MV-4-11 (cell line): ENCODE results near the gene MACO1.
"Not testable (repeated sequence)": the region's sequence is repeated elsewhere in the genome, so short reads cannot be mapped to it uniquely, and the experiment has no call there.

Source experiments
- DNase-seq: peaks from one replicate; lab custom pipeline; 2025; lab: John Stamatoyannopoulos, UW

Gene MACO1

DNA sequence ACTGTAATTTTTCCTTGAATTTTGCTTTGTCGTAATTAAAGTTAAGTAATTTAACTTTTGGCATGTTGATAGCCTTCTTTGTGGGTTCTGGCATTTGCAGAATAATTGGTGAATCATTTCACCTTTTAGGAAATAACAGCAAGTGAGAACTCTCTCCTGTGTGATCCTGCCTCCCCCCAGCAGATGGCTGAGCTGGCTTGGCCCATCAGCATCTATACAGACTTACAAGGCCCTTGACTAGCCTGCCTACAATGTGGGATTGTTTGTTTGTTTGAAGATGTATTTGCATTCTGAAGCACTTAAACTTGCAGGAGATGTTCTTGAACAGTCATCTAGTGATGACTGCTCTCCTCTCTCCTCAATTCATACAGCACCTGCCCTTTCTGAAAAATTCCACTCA lies 55.9 kb downstream of the MACO1 start:
- no peak for DNase-seq

DNA sequence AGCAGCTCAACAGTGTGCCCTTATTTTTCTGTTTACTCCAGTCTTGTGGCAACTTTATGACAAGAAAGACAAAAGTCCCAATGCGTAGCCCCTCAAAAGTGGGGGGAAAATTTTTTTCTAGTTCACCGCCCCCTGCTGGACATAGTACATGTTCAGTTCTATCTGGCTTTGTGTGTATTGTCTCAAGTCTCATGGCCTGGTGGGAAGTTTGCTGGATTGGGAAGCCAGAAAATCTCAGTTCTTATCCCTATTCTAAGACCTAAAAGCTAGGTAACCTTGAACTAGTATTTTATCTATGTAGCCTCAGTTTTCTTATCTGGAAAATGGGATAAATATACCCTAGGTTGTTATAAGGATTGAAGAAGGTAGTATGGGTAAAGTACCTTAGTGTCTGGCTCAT lies 56.9 kb downstream of the MACO1 start:
- DNase-seq = peak; percentile 20

DNA sequence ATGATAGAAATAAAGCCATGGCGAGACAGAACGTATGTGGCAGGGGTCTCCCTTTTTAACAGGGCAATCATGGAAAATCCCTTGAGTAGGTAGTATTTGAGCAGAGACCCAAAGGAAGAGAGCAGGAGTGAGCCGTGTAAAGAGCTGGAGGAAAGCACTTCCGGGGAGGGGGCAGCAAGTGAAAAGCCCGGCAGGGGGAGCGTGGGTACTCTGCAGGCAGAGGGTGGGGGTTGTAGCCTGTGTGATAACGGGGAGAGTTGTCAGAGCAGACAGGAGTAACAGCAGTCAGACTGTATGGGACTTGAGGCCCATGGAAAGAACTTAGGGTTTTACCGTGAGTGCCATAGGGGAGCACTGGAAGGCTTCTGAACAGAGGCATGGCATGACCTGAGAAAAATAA lies 61.6 kb downstream of the MACO1 start:
- DNase-seq = no peak

DNA sequence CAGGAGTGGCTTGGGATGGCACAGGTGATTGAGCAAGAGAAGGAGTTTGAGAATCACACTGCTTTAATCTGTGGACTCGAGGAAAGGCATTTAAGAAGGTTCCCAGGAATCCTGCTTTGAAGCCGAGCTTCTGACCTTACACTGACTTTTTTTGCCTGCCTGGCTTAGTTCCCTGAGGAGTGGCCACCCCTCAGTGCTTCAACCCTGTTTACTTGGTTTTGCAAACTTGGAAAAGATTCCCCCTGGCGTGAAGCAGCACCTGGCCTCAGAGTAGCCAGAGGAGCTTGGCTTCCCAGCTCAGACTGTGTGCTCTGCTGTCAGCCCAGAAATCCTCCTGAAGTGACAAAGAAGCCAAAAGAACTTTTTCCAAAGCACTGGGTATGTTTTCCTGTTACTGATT lies 64.3 kb downstream of the MACO1 start:
- no peak for DNase-seq

DNA sequence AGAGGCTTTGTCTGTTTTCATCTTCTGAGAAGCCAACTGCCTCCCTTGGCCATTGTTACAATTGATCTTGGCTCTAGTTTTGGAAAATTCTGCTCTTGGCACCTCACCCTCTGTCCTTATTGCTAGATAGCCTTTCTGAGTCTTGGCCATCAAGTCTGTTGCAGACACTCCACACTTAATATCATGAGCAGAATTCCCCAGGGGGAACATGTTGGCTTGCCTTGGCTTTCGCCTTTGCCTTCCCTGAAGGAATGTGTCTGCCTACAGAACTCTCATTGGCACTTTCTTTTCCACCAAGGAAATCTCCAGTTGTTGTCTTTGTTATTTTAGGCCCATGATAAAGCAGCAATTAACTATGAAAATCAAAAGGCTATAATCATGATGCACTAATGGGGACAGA lies 70.0 kb downstream of the MACO1 start:
- no peak for DNase-seq

DNA sequence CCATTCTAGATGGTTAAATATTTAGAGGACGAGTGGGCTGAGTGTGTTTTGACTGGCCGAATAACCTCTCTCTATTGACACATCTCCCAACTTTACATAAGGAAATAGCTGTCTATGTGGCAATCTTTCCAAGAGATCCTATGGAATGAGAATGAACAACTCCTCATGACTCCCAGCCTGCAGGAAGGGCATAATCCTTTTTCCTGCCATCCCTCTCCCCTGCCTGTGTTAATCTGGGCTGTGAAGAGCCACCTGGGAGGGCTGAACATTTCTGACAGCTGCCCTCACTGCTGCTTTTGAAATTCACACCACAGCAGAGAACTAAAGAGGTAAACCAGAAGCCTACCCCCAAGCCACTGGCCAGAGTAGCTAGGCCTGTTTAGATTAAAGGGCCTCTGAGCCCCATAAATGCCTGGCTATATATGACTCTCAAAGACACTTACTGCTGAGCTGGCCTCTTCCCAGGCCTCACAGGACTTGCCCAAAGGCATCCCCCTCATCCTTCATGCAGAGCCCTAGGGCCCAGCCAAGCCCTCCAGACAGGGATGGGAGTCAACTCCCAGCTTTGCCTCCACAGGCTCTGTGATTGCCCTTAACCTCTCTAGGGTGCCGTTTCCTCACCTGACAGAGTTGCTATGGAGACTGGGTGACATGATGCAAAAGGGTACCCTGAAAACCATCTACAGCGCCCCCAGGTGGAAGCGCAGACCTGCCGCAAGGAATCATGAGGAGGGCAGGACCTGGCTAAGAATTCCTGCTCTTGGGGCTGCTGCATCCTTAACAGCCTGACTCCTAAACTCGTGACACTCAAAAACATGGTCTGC lies 70.8 kb downstream of the MACO1 start:
- no peak for DNase-seq

DNA sequence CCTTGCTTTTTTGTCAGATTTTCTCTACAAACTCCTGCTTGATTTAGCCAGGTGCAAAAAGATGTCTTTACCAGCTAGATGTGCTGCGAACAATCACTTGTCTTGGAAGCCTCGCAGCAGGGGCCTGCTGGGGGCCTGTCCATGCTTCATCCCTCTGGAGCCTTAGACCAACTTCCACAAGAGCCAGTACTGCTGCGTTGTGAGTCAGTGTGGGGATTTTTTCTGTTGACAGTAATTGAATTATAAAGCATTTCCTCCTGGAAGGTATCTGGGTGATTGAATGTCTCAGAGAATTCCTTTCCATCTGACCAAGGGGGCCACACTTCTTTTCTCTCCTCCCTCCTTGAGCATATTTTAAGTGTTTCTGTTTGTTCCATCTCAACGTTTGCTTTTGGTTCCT lies 72.3 kb downstream of the MACO1 start:
- no peak for DNase-seq

DNA sequence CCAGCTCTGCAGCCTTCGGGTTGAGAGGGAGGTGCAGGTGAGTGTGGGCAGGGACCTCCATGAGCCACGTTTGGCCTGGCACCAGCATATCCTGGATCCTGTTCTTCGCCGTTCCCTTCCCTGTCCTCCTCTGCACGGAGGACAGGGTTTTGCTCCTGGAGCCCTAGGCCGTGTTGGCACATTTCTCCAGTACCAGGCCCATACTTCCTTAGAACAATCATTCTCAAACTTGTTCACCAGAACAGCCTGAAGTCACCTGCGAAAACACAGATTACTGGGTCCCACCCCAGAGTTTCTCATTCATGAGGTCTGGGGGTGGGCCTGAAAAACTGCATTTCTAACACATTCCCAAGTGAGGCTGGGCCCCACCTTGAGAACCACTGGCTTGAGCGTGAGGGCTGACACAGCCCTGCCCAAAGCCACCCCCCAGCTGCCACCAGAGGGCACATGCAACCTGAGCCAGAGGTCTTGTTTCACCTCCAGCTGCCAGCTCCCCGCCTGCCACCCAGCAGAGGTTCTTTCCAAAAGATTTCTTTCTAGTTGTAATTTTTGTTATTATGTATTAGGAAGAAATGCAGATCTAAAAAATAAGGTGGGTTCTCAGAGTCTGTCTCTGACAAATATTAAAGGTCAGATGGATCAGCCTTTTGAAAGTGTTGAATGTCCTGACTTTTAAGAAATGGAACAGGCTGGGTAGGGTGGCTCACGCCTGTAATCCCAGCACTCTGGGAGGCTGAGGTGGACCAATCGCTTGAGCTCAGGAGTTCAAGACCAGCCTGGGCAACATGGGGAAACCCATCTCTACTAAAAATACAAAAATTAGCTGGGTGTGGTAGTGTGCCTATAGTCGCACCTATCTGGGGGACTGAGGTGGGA lies 73.1 kb downstream of the MACO1 start:
- DNase-seq = peak; percentile 25

DNA sequence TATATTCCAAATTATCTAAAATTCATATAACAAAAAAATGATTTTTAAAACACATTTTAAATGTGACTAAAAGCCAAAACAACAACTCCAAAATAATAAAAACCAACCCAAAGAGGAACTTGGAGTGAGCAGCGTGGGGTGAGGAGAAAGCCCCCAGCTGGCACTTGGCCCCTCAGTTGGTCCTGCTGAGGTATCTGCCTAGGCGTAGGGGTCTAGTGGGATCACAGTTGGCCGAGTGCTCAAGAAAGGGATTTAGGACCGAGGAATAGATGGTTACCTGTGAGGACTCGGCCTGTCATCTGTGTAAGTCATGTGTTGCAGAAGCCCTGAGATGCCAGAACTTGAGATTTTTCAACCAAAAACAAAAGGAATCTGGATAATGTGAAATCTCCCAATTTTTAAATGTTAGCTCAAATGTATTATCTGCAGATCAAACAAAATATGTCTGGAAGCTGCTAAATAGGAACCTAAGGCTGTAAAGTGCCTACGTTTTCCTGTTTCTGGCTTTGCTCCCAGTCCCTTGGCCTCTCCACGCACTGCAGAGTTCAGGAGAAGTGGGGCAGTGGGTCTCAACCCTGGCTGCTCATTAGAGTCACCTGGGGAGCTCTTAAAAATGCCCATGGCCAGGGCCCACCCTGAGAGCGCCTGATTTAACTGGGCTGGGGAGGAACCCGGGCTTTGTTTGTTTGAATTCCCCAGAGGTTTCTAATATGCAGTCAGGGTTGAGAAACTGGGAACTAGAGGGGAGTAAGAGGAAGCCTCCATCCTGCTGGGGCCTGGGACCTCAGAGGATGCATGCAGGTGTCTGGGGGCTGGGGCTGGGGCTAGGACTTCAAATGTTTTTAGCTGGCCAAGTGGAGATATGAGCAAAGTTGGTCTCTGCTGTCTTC lies 74.3 kb downstream of the MACO1 start:
- peak; percentile 38 for DNase-seq

DNA sequence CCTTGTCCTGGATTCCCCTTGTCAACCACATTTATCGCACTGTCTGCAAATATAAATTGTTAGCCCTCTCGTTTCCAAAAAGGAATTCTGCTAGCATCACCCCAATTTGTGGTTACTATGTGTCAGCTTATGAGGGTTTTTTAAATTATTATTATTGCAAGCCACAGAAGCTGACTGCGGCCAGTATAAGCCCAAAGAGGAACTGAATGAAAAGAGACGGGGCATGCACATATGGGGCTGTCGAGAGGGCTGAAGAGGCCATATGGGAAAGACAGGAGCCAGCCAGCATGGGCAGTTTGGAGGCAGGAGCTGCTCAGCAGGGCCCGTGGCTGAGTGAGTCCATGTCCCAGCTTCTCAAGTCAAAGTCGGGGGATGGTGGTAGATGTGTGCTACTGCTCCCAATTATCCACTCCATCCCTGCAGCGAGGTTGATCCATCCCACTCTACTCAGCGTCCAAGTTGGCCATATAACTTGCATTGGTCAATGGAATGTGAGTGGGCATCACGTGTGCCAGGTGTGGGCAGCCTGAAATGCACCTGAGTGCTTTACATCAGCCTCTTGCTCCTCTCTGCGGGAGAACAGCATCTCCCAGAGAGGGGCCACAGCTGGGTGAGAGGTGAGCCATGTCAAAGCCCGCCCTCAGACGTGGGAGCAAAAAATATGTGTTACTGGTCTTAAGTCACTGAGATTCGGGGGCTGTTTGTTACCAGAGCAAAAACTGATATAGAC lies 75.1 kb downstream of the MACO1 start:
- peak; percentile 73 for DNase-seq

DNA sequence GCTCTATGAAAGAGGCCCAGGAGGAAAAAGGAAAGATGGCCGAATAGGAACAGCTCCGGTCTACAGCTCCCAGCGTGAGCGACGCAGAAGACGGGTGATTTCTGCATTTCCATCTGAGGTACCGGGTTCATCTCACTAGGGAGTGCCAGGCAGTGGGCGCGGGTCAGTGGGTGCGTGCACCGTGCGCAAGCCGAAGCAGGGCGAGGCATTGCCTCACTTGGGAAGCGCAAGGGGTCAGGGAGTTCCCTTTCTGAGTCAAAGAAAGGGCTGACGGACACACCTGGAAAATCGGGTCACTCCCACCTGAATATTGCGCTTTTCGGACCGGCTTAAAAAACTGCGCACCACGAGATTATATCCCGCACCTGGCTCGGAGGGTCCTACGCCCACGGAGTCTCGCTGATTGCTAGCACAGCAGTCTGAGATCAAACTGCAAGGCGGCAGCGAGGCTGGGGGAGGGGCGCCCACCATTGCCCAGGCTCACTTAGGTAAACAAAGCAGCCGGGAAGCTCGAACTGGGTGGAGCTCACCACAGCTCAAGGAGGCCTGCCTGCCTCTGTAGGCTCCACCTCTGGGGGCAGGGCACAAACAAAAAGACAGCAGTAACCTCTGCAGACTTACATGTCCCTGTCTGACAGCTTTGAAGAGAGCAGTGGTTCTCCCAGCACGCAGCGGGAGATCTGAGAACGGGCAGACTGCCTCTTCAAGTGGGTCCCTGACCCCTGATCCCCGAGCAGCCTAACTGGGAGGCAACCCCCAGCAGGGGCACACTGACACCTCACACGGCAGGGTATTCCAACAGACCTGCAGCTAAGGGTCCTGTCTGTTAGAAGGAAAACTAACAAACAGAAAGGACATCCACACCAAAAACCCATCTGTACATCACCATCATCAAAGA lies 76.1 kb downstream of the MACO1 start:
- DNase-seq = not testable (repeated sequence)

DNA sequence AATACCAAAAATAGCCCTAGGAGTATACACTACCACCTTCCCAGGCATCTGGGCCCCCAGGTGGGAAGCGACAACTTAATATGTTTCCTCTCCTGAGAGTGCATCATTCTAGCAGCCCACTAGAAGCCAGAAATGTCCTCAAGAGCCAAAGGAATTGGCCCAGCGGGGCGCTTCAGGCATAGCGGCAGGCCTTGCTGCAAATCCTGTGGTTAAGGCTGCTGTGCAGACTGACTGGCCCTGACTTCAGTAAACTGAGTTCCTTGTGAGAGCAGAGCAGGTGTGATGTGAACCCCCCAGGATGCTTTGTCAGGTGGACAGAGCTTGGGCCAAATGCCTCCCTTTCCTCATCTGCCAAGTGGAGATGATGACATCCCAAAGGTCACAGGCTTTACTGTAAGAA lies 83.0 kb downstream of the MACO1 start:
- no peak for DNase-seq

DNA sequence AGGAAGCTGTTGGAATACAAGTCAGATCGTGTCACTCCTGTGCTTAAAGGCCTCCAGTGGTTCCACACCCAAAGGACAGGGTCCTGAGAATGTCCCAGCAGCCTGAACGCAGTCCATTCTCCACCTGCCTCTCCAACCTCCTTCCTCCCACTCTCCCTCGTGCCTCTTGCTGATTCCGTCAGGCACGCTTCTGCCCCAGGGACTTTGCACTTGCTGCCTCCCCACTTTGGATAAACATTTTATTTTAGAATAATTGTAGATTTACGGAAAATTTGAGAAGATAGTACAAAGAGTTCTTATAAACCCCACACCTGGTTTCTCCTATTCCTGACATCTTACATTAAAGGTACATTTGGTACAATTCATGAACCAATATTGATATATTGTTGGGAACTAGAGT lies 84.3 kb downstream of the MACO1 start:
- DNase-seq = no peak

DNA sequence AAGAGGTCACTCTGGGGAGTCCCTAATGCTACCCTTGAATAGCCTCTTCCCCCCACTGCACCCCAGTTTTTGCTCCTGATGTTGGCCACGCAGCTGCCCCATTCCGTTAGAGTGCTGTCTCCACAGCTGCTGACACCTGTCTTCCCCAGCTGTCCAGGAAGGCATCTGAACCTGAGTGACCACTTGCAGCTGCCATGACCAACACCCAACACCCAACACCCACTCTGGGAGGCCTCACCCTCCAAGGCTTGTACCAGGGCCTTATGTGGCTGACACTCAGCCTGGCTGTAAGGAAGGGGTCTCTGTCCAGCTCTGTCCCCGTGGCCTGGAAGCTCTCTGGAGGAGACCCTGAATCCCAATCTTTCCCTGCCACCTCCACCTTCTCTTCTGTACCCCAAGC lies 86.0 kb downstream of the MACO1 start:
- DNase-seq = no peak

DNA sequence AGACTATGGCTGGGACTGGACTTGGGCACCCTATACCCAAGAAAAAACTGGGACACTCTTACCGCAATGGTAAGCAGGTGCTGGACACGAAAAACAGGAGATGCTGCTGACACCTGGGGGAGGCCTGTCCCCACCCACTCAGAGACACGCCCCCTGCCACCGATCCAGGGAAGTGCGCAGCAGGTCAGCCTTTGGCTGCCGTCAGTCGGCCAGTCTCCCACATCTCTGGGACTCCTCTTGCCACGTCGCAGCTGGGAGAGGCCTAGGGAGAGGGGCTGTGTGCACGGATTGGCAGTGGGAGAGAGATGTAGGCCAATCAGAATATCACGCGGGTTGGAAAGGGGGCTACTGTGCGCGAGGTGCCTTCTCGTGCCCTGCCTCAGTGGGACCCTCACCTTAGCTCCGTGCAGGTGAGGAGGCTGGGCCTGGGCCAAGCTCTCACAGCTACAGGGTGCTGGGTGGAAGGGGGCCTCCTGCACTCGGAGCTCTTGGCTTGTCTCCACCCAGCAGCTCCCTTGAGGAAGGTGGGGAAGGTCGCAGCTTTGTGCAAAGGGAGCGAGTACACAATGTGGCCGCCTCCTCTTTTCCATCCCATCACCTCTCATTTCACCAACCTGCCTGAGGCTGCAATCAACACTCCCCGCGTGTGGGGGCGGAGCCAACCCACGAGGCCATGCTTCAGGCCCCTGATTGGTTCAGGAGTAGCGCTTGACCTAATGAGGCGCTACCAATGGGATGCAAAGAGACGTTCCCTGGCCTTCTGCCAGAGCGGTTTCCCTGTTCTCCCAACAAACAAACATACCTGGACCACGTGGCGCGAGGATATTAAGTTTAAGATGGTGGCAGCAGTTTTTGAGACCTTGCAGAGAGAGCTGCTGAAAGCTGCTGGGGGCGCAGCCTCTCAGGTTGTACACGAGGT lies 87.0 kb downstream of the MACO1 start:
- DNase-seq = no peak

DNA sequence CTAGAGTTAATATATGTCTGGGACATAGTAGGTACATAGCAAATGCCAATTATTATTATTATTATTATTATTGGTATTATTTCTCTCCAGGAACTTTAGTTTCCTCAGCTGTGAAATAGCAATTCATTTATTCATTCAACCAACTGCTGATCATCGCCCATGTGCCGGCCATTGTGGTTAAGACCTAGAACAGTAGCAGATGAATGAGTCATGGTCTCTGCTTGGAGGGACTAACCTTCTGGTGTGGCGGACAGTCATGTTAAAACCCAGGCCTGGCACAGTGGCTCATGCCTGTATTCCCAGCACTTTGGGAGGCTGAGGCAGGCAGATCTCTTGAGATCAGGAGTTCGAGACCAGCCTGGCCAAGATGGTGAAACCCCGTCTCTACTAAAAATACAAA lies 88.9 kb downstream of the MACO1 start:
- peak; percentile 72 for DNase-seq

DNA sequence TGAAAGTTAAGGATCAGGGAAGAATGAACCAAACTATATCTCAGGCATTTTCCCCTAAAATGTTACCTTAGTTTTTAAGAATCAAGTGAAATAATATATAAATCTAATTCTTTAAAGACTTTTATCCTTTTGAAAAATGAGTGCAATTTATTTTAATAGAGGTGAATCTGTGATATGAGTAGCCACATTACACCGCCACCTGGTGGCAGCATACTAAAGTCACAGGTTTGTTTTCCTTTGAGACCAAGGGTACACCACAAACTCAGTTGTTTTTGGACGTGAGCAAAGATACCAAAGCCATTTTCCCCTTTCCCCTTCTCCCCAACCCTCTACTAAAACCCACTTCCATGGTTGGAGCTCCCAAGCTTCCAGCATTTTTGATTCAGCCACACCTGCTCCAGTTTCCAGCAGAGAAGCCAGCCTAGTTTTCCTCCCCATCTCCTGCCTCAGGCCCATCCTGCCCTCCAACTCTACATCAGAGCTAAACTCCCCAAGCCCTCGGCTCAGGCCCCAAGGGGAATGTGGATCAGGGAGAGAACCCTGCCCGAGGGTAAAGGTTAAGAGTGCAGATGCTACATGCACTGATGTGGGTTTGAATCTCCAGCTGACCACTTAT lies 89.9 kb downstream of the MACO1 start:
- peak; percentile 42 for DNase-seq

DNA sequence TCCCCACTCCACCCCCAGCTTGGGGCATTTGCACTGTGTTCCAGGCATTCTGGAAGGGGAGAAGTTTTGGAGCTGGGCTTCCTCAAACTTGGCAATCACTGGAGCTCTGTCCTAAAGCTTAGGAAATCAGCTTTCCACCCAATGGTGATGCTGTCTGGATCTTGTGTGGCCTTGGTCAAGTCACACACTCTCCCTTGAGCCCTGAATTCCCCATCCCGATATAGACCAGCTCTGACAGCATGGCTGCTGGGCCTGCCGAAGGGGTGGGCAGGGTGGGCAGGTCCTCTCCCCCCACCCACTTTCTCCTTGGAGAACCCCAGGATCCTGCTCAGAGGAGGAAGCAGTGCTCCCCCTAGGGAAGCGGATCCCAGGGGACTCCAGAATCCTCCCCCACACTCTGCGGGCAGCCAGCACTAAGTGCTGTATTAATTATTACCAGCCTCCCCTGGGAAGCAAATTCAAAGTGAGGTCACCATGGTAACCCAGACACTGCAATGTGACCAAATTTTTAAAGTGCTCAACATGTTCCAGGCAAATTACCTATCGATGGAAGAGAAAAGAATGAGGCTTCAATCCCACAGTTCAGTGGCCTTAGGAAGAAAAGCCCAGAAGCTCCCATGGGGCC lies 91.4 kb downstream of the MACO1 start:
- no peak for DNase-seq

DNA sequence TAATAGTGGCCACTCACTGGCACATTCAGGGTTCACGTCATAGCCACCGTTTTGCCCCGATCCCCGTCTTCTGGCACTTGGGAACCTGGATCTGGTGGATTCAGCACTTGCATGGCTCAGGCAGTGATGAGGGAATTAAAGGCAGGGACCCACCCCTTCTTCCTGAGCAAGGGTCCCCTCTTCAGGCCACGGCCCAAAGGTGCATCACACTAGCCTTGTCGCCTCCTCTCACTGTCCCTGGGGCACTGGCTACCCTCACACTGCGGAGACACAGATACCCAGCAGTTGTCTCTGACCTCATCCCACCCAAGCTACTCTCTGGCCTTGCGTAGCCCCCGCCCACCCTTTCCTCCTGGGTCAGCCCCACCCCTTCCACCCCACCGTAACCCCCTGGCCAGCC lies 92.8 kb downstream of the MACO1 start:
- no peak for DNase-seq
